ENCODE results near the gene UNK.

GRCh38 chr17:75803883-75804282 lies 19.3 kb downstream of the UNK start:
- TF ChIP-seq EZH2 (IDR thresholded peaks at IDR 0.05; ENCODE audit: insufficient read depth, poor library complexity, severe bottlenecking), result no peak
- TF ChIP-seq EZH2phosphoT487 (IDR thresholded peaks at IDR 0.05; ENCODE audit: insufficient read depth, low read depth), result no peak
